GM18526 (cell line): ENCODE results near the gene RHOT2.

ENCODE experiments used
- POLR2A ChIP-seq: IDR thresholded peaks from 3 replicates; pipeline ENCODE4 v1.6.1; 2011; ENCODE audit not compliant: insufficient read length; ENCODE audit errors: extremely low read depth

Gene RHOT2

GRCh38 chr16:693766-694165 is 25.8 kb downstream of the RHOT2 start:
- no peak for TF ChIP-seq POLR2A

GRCh38 chr16:694187-694862 is 26.4 kb downstream of the RHOT2 start:
- TF ChIP-seq POLR2A, result no peak

- no peak for TF ChIP-seq POLR2A
Measured at GRCh38 chr16:694863-695354, 27.0 kb downstream of the RHOT2 start.

GRCh38 chr16:695355-696089 is 27.6 kb downstream of the RHOT2 start:
- TF ChIP-seq POLR2A, result peak; percentile 57

GRCh38 chr16:698911-699671 is 31.2 kb downstream of the RHOT2 start:
- TF ChIP-seq POLR2A, result no peak

GRCh38 chr16:700684-701584 is 33.0 kb downstream of the RHOT2 start:
- TF ChIP-seq POLR2A, result no peak

GRCh38 chr16:702341-702740 is 34.4 kb downstream of the RHOT2 start:
- no peak for TF ChIP-seq POLR2A

- no peak for TF ChIP-seq POLR2A
Measured at GRCh38 chr16:703406-703805, 35.5 kb downstream of the RHOT2 start.

- no peak for TF ChIP-seq POLR2A
Measured at GRCh38 chr16:704047-704446, 36.1 kb downstream of the RHOT2 start.

- TF ChIP-seq POLR2A, result no peak
Measured at GRCh38 chr16:704552-705380, 36.8 kb downstream of the RHOT2 start.

- TF ChIP-seq POLR2A, result no peak
Measured at GRCh38 chr16:705431-706188, 37.7 kb downstream of the RHOT2 start, which contains the start of gene FBXL16. Gene FBXL16, minus strand, starts transcription at chr16:705801. Its CDS starts 8,396 bp downstream, at chr16:697405.

GRCh38 chr16:706189-707061 is 38.5 kb downstream of the RHOT2 start:
- TF ChIP-seq POLR2A, result no peak
